Liver (tissue), 9 donors: ENCODE measurements around the gene RBMS2. TPM values are rescaled to one million over a fixed set of nuclear protein-coding genes. Genes with fewer than 3 reads are reported as not detected.

Experiments
- DNase-seq: peaks from one replicate; pipeline ENCODE4 v3.0.0-alpha.2; 2017; ENCODE audit warnings: low spot score
- H3K27ac ChIP-seq, 2 donors: one replicate each; pipeline ENCODE4 v1.7.0; 2013; ENCODE audit warnings: inconsistent platforms in 2 of 2, low read length in 2 of 2, control low read depth in 1 of 2, low read depth in 1 of 2, mild to moderate bottlenecking in 1 of 2
- H3K27me3 ChIP-seq, 4 donors: one replicate each; pipeline versions ENCODE4 v1.6.1 to v1.7.0; 2013; ENCODE audit warnings: low read length in 3 of 4, inconsistent platforms in 1 of 4, mild to moderate bottlenecking in 1 of 4, moderate library complexity in 1 of 4; ENCODE audit not compliant: control insufficient read depth in 4 of 4, insufficient read depth in 4 of 4
- H3K36me3 ChIP-seq, 4 donors: one replicate each; pipeline versions ENCODE4 v1.6.1 to v1.7.0; 2013; ENCODE audit warnings: low read length in 3 of 4, mild to moderate bottlenecking in 3 of 4, low read depth in 1 of 4, moderate library complexity in 1 of 4; ENCODE audit not compliant: control insufficient read depth in 4 of 4, insufficient read depth in 3 of 4
- H3K4me1 ChIP-seq, 4 donors: one replicate each; pipeline versions ENCODE4 v1.6.1 to v1.7.0; 2013; ENCODE audit warnings: low read length in 3 of 4, mild to moderate bottlenecking in 3 of 4, moderate library complexity in 1 of 4; ENCODE audit not compliant: control insufficient read depth in 4 of 4, insufficient read depth in 4 of 4
- H3K4me3 ChIP-seq, 3 donors: one replicate each; pipeline versions ENCODE4 v1.6.1 to v1.7.0; 2013; ENCODE audit warnings: low read length in 3 of 3, control low read depth in 1 of 3, low read depth in 1 of 3, mild to moderate bottlenecking in 1 of 3
- H3K9ac ChIP-seq, 2 donors: one replicate each; pipeline ENCODE4 v1.7.0; 2013; ENCODE audit warnings: low read length in 2 of 2, mild to moderate bottlenecking in 2 of 2, moderate library complexity in 2 of 2, control low read depth in 1 of 2, low read depth in 1 of 2
- H3K9me3 ChIP-seq, 4 donors: one replicate each; pipeline versions ENCODE4 v1.6.1 to v1.7.0; 2013; ENCODE audit warnings: low read length in 3 of 4; ENCODE audit not compliant: control insufficient read depth in 4 of 4
- ATF3 ChIP-seq: IDR thresholded peaks from 2 replicates; pipeline ENCODE4 v1.6.1; 2016; ENCODE audit warnings: antibody characterized with exemption
- EGR1 ChIP-seq, 2 donors: IDR thresholded peaks; 2 replicates each; pipeline ENCODE4 v1.6.1; 2016 to 2018; ENCODE audit warnings: antibody characterized with exemption in 2 of 2, low read depth in 2 of 2
- GABPA ChIP-seq, 2 donors: IDR thresholded peaks in 1 of 2; conservative IDR thresholded peaks in 1 of 2; 2 replicates each; pipeline ENCODE4 v1.6.1; 2016; ENCODE audit warnings: antibody characterized with exemption in 2 of 2, mild to moderate bottlenecking in 1 of 2, moderate library complexity in 1 of 2
- HNF4A ChIP-seq, 2 donors: conservative IDR thresholded peaks; 2 replicates each; pipeline ENCODE4 v1.6.1; 2016; ENCODE audit warnings: antibody characterized with exemption in 2 of 2, mild to moderate bottlenecking in 2 of 2
- HNF4G ChIP-seq: IDR thresholded peaks from 2 replicates; pipeline ENCODE4 v1.6.1; 2016; ENCODE audit warnings: antibody characterized with exemption
- MAX ChIP-seq: IDR thresholded peaks from 2 replicates; pipeline ENCODE4 v1.6.1; 2016; ENCODE audit warnings: antibody characterized with exemption
- NR2F2 ChIP-seq: IDR thresholded peaks from 2 replicates; pipeline ENCODE4 v1.6.1; 2016; ENCODE audit warnings: antibody characterized with exemption
- RAD21 ChIP-seq, 2 donors: IDR thresholded peaks; 2 replicates each; pipeline ENCODE4 v1.6.1; 2016; ENCODE audit warnings: antibody characterized with exemption in 2 of 2, mild to moderate bottlenecking in 2 of 2
- REST ChIP-seq: IDR thresholded peaks from 2 replicates; pipeline ENCODE4 v1.6.1; 2016; ENCODE audit warnings: antibody characterized with exemption, mild to moderate bottlenecking
- RXRA ChIP-seq, 2 donors: IDR thresholded peaks; 2 replicates each; pipeline ENCODE4 v1.6.1; 2017 to 2018; ENCODE audit warnings: antibody characterized with exemption in 2 of 2, mild to moderate bottlenecking in 1 of 2
- SP1 ChIP-seq: IDR thresholded peaks from 2 replicates; pipeline ENCODE4 v1.6.1; 2018; ENCODE audit warnings: antibody characterized with exemption, mild to moderate bottlenecking
- TAF1 ChIP-seq: conservative IDR thresholded peaks from 2 replicates; pipeline ENCODE4 v1.6.1; 2016; ENCODE audit warnings: antibody characterized with exemption, mild to moderate bottlenecking
- YY1 ChIP-seq: IDR thresholded peaks from 2 replicates; pipeline ENCODE4 v1.6.1; 2016; ENCODE audit warnings: antibody characterized with exemption, mild to moderate bottlenecking
- ZBTB33 ChIP-seq: IDR thresholded peaks from 2 replicates; pipeline ENCODE4 v1.6.1; 2016; ENCODE audit warnings: antibody characterized with exemption
- WGBS: extraction: QIAGEN DNeasy Blood & Tissue Kit; methylation state at CpG from one replicate; pipeline ENCODE4 v1.1.7; 2013; 5-methylcytosine and 5-hydroxymethylcytosine counted together
- polyA plus RNA-seq, 2 donors: library from polyadenylated mRNA; stranded (reverse) in 1 of 2; unstranded in 1 of 2; fragments of 200-250 nt in 1 of 2; fragments of >200 nt in 1 of 2; fragmentation: Nextera tagmentation in 1 of 2; extraction: Ambion mirVana in 1 of 2; gene quantifications; one replicate each; pipeline versions ENCODE4 v1.2.1 to v1.2.3, GENCODE V29; 2013 to 2015
- total RNA-seq, 2 donors: library from RNA; depleted of rRNA; stranded (reverse); fragments of >200 nt; gene quantifications; one replicate each; pipeline ENCODE4 v1.2.3, GENCODE V29; 2014
- donor health status: healthy.
- donor health status: healthy.
- donor health status: healthy.
- donor health status: healthy.
- donor health status: healthy.

Gene RBMS2
- total and polyA plus RNA-seq, 4 donors = 1.2 to 3.8 (median 1.8) TPM

GRCh38 chr12:56477521-56478225 lies 43.9 kb upstream of the RBMS2 start:
- 74% methylated on average over 6 of the region's 6 CpGs for WGBS

More at GRCh38 chr12:56477521-56478225, 43.9 kb upstream of the RBMS2 start:
- DNase-seq = no peak
- Histone ChIP-seq H3K9ac (no peak overlapping the region), H3K4me1 (peaks cover 3 to 49% (median 36%) of the 10 kb centered on the region in 4 donors), H3K9me3 (no peaks in the 10 kb centered on the region), H3K27ac (peak overlapping the region; percentile 83 to 84), H3K36me3 (peaks cover 0 to 10% (median 7%) of the 10 kb centered on the region in 4 donors), H3K4me3 (no peak overlapping the region), H3K27me3 (no peaks in the 10 kb centered on the region)
- TF ChIP-seq EGR1 (IDR thresholded peaks at IDR 0.05; ENCODE audit: low read depth in 2 of 2) (no peak), ATF3 (no peak), YY1 (no peak), NR2F2 (no peak), MAX (no peak), ZBTB33 (no peak), REST (no peak), HNF4G (no peak), RXRA (IDR thresholded peaks at IDR 0.05) (no peak), HNF4A (conservative IDR thresholded peaks at IDR 0.05) (no peak), GABPA (IDR thresholded peaks at IDR 0.05 in 1 of 2, conservative IDR thresholded peaks at IDR 0.05 in 1 of 2) (no peak), TAF1 (no peak), RAD21 (IDR thresholded peaks at IDR 0.05) (no peak), SP1 (no peak)
